ENCODE results near the gene KANK3. TPM values are rescaled to one million over a fixed set of nuclear protein-coding genes. Genes with fewer than 3 reads are reported as not detected.

KANK3 gene
- total RNA-seq, 4 donors from 2014 or later, result 3.2 to 10.5 (median 4.1) TPM

- 51 to 62% methylated on average over 4 to 16 of the region's 16 CpGs for WGBS, 2 donors (ENCODE audit: low coverage in 1 of 2)
These were observed 31.4 kb downstream of the KANK3 start for GRCh38 chr19:8311461-8312260.

GRCh38 chr19:8310342-8311055 lies 32.6 kb downstream of the KANK3 start:
- Histone ChIP-seq H3K4me1 (peaks cover 17 to 43% (median 33%) of the 10 kb centered on the region in 4 donors), H3K27ac (no peak overlapping the region), H3K27me3 (no peaks in the 10 kb centered on the region), H3K4me3 (no peak overlapping the region), H3K36me3 (peaks cover 0 to 23% (median 7%) of the 10 kb centered on the region in 4 donors), H3K9me3 (no peaks in the 10 kb centered on the region)
- in situ Hi-C loops (cut with MboI; ENCODE audit: low pct_ligation_motif_present in 1 of 4, low pct_unique_long_range_greater_than_20kb in 1 of 4, low sequenced_read_pairs in 3 of 4) (no loop called here), intact Hi-C loops (cut with DNase I; ENCODE audit: low total_unique reads) (no loop called here)
- WGBS, 2 donors (ENCODE audit: low coverage in 1 of 2), result 93 to 96% methylated on average over 6 to 17 of the region's 17 CpGs
- no peak for TF ChIP-seq EP300 (IDR thresholded peaks at IDR 0.05; ENCODE audit: low read depth)
- no peak for TF ChIP-seq POLR2A (IDR thresholded peaks at IDR 0.05)
- TF ChIP-seq CTCF (IDR thresholded peaks at IDR 0.05), result no peak
- no peak for TF ChIP-seq POLR2AphosphoS5 (IDR thresholded peaks at IDR 0.05)
- DNase-seq, result peak; percentile 7

More at GRCh38 chr19:8311461-8312260, 31.4 kb downstream of the KANK3 start:
- peak; percentile 70 for DNase-seq
- TF ChIP-seq EP300 (IDR thresholded peaks at IDR 0.05; ENCODE audit: low read depth) (no peak), POLR2AphosphoS5 (IDR thresholded peaks at IDR 0.05) (no peak), CTCF (IDR thresholded peaks at IDR 0.05) (no peak), POLR2A (IDR thresholded peaks at IDR 0.05) (no peak)
- no peak overlapping the region for H3K4me3 ChIP-seq
- intact Hi-C loops (cut with DNase I; ENCODE audit: low total_unique reads) (no loop called here), in situ Hi-C loops (cut with MboI; ENCODE audit: low pct_ligation_motif_present in 1 of 4, low pct_unique_long_range_greater_than_20kb in 1 of 4, low sequenced_read_pairs in 3 of 4) (no loop called here)
- peak overlapping the region in 3 of 4 donors; percentile 14 to 33 (median 15) for H3K27ac ChIP-seq
- no peaks in the 10 kb centered on the region for H3K9me3 ChIP-seq
- H3K36me3 ChIP-seq, result peaks cover 0 to 25% (median 7%) of the 10 kb centered on the region in 4 donors
- H3K4me1 ChIP-seq, result peaks cover 17 to 34% (median 25%) of the 10 kb centered on the region in 4 donors
- H3K27me3 ChIP-seq, result no peaks in the 10 kb centered on the region

- H3K36me3 ChIP-seq, result peaks cover 0 to 8% (median 3%) of the 10 kb centered on the region in 4 donors
- H3K9me3 ChIP-seq, result no peaks in the 10 kb centered on the region
- H3K4me3 ChIP-seq, result peak overlapping the region in 3 of 4 donors; percentile 33 to 60 (median 59)
- no peaks in the 10 kb centered on the region for H3K27me3 ChIP-seq
- H3K27ac ChIP-seq, result peak overlapping the region; percentile 73 to 84 (median 83)
- no peak for TF ChIP-seq POLR2AphosphoS5 (IDR thresholded peaks at IDR 0.05)
- TF ChIP-seq CTCF (IDR thresholded peaks at IDR 0.05), result no peak
- TF ChIP-seq EP300 (IDR thresholded peaks at IDR 0.05; ENCODE audit: low read depth), result no peak
- TF ChIP-seq POLR2A (IDR thresholded peaks at IDR 0.05), result no peak
- in situ Hi-C loops (cut with MboI; ENCODE audit: low pct_ligation_motif_present in 1 of 4, low pct_unique_long_range_greater_than_20kb in 1 of 4, low sequenced_read_pairs in 3 of 4), result no loop called here
- 73 to 76% methylated on average over 3 to 17 of the region's 17 CpGs for WGBS, 2 donors (ENCODE audit: low coverage in 1 of 2)
- intact Hi-C loops (cut with DNase I; ENCODE audit: low total_unique reads), result no loop called here
- no peak for DNase-seq
- H3K4me1 ChIP-seq, result peaks cover 17 to 43% (median 33%) of the 10 kb centered on the region in 4 donors
These were observed 34.2 kb downstream of the KANK3 start for GRCh38 chr19:8308891-8309291.

All from transverse colon (tissue), 4 donors.